Endothelial cell of umbilical vein (primary cell): Measurements from ENCODE around the gene HSPG2. TPM values are rescaled to one million over a fixed set of nuclear protein-coding genes. Genes with fewer than 3 reads are reported as not detected.
A peak's percentile ranks its signal among the peaks of the same experiment; 100 is the strongest.

Source experiments
- BruUV-seq: library from RNA; stranded (reverse); fragments of 400-500 nt; replicated peaks from 2 replicates; lab custom pipeline; 2021; lab: Mats Ljungman, UMichigan
- CTCF ChIA-PET: fragments of 300-600, 350-600 bp; sonication (Branson Sonifier 250); formaldehyde crosslinking; loops from one replicate; lab custom pipeline; 2021; ENCODE audit warnings: antibody characterized with exemption, inconsistent platforms; lab: Charles Lee
- POLR2A ChIA-PET: fragments of 300-600, 350-600 bp; sonication (Branson Sonifier 250); formaldehyde crosslinking; loops from one replicate; lab custom pipeline; 2021; ENCODE audit warnings: antibody characterized with exemption, inconsistent platforms; lab: Charles Lee
- DNase-seq: peaks from one replicate; pipeline ENCODE4 v3.0.0-alpha.2; 2011; ENCODE audit warnings: low read depth, low spot score
- FAIRE-seq: peaks from 2 replicates; lab custom pipeline; 2011; peaks lifted over from hg19 to GRCh38; lab: Jason Lieb, UNC
- H2AFZ ChIP-seq: 2 replicates; pipeline ENCODE4 v1.6.0; 2012; ENCODE audit warnings: low read depth, low read length, control low read depth, inconsistent platforms
- H3K27ac ChIP-seq: 2 replicates; pipeline ENCODE4 v1.5.1; 2011; ENCODE audit warnings: low read depth, mild to moderate bottlenecking, control low read depth, low read length, moderate library complexity; ENCODE audit not compliant: insufficient read depth
- H3K27me3 ChIP-seq, 2 experiments: 2 replicates each; pipeline versions ENCODE4 v1.6.0 to v1.6.1; 2011; ENCODE audit warnings: low read length in 2 of 2, mixed read lengths in 1 of 2; ENCODE audit not compliant: control insufficient read depth in 2 of 2, insufficient read depth in 2 of 2
- H3K36me3 ChIP-seq, 2 experiments: 2 replicates in 1 of 2; 3 replicates in 1 of 2; pipeline ENCODE4 v1.5.1; 2011; ENCODE audit warnings: low read length in 2 of 2, mild to moderate bottlenecking in 1 of 2, moderate library complexity in 1 of 2; ENCODE audit not compliant: control insufficient read depth in 2 of 2, insufficient read depth in 2 of 2; ENCODE audit errors: extremely low read depth in 1 of 2
- H3K4me1 ChIP-seq: 3 replicates; pipeline ENCODE4 v1.5.1; 2011; ENCODE audit warnings: mild to moderate bottlenecking, low read length; ENCODE audit not compliant: control insufficient read depth, insufficient read depth; ENCODE audit errors: extremely low read depth
- H3K4me2 ChIP-seq: 2 replicates; pipeline ENCODE4 v1.6.1; 2011; ENCODE audit warnings: low read length, control low read depth, mixed read lengths; ENCODE audit not compliant: insufficient read depth
- H3K4me3 ChIP-seq, 3 experiments: fragments of 200-600 bp in 1 of 3; sonication (generic), shearing (Covaris generic) in 1 of 3; replicated peaks in 1 of 3; 2 replicates each; pipeline ENCODE4 v1.5.1; 2011 to 2016; ENCODE audit warnings: control low read depth in 3 of 3, low read length in 3 of 3, mild to moderate bottlenecking in 2 of 3, inconsistent platforms in 1 of 3, low read depth in 1 of 3, moderate library complexity in 1 of 3; ENCODE audit not compliant: insufficient read depth in 1 of 3
- H3K79me2 ChIP-seq: 2 replicates; pipeline ENCODE4 v1.6.0; 2012; ENCODE audit warnings: low read length, inconsistent platforms; ENCODE audit not compliant: control insufficient read depth, insufficient read depth
- H3K9ac ChIP-seq: replicated peaks from 2 replicates; pipeline ENCODE3; 2011; ENCODE audit warnings: low read length, control low read depth; ENCODE audit not compliant: insufficient read depth; ENCODE audit errors: extremely low read depth
- H3K9me1 ChIP-seq: replicated peaks from 3 replicates; pipeline ENCODE4 v1.6.0; 2011; ENCODE audit warnings: mild to moderate bottlenecking, low read length; ENCODE audit not compliant: control insufficient read depth, insufficient read depth; ENCODE audit errors: extremely low read depth
- H3K9me3 ChIP-seq: replicated peaks from 2 replicates; pipeline ENCODE4 v1.5.1; 2012; ENCODE audit warnings: low read length, inconsistent platforms; ENCODE audit not compliant: control insufficient read depth, insufficient read depth
- H4K20me1 ChIP-seq: replicated peaks from 2 replicates; pipeline ENCODE3; 2011; ENCODE audit warnings: mild to moderate bottlenecking, low read length; ENCODE audit not compliant: control insufficient read depth, insufficient read depth; ENCODE audit errors: extremely low read depth
- GATA2 ChIP-seq: IDR thresholded peaks from 2 replicates; pipeline ENCODE4 v1.7.0; 2011; ENCODE audit warnings: low read depth, mild to moderate bottlenecking, moderate library complexity, mixed read lengths, low read length; ENCODE audit not compliant: insufficient read length, insufficient read depth
- JUN ChIP-seq: IDR thresholded peaks from 2 replicates; pipeline ENCODE4 v1.6.1; 2011; ENCODE audit warnings: borderline replicate concordance, low read depth; ENCODE audit not compliant: insufficient read length, insufficient read depth
- MYC ChIP-seq: IDR thresholded peaks from one replicate; pipeline ENCODE4 v1.6.1; 2011; ENCODE audit warnings: mild to moderate bottlenecking, low read depth, low read length
- POLR2AphosphoS5 ChIP-seq: IDR thresholded peaks from 2 replicates; pipeline ENCODE4 v1.6.1; 2012; ENCODE audit warnings: low read depth, mild to moderate bottlenecking, control low read depth, low read length, moderate library complexity; ENCODE audit not compliant: insufficient read depth
- dilution Hi-C: fragments of 300-500 bp; cut with MboI; formaldehyde crosslinking; loops from one replicate; pipeline ENCODE4 v1.15.0; 2019; ENCODE audit warnings: low sequenced_read_pairs; ENCODE audit not compliant: extremely low pct_ligation_motif_present
- intact Hi-C: fragments of 100-400 bp; cut with micrococcal nuclease; formaldehyde crosslinking; loops from one replicate; pipeline ENCODE4 v1.10.0; 2022
- polyA plus RNA-seq, 4 experiments: library from polyadenylated mRNA; depleted of rRNA in 3 of 4; stranded (reverse) in 3 of 4; unstranded in 1 of 4; fragments of >200 nt; gene quantifications; 2 replicates each; pipeline versions ENCODE4 v1.2.1 to v1.2.3, GENCODE V29; 2011 to 2012; ENCODE audit warnings: missing spikeins in 1 of 4
- total RNA-seq: library from RNA; stranded (reverse); gene quantifications from 2 replicates; pipeline ENCODE4 v1.2.3, GENCODE V29; 2021
- TF ChIP-seq, protein P1 (sequence below), 2 donors: IDR thresholded peaks; 1 replicate in 1 of 2; 2 replicates in 1 of 2; pipeline ENCODE4 v1.5.1; 2011; ENCODE audit warnings: low read length in 2 of 2, mild to moderate bottlenecking in 2 of 2, moderate library complexity in 2 of 2, control low read depth in 1 of 2, inconsistent platforms in 1 of 2, low read depth in 1 of 2; ENCODE audit not compliant: insufficient read depth in 1 of 2; ENCODE audit errors: extremely low read depth in 1 of 2

Gene HSPG2
- total and polyA plus RNA-seq, 2 donors (not counting 3 experiments of a cell fraction or from before 2014, with no cell fraction given) = 734 to 3,499 TPM

DNA sequence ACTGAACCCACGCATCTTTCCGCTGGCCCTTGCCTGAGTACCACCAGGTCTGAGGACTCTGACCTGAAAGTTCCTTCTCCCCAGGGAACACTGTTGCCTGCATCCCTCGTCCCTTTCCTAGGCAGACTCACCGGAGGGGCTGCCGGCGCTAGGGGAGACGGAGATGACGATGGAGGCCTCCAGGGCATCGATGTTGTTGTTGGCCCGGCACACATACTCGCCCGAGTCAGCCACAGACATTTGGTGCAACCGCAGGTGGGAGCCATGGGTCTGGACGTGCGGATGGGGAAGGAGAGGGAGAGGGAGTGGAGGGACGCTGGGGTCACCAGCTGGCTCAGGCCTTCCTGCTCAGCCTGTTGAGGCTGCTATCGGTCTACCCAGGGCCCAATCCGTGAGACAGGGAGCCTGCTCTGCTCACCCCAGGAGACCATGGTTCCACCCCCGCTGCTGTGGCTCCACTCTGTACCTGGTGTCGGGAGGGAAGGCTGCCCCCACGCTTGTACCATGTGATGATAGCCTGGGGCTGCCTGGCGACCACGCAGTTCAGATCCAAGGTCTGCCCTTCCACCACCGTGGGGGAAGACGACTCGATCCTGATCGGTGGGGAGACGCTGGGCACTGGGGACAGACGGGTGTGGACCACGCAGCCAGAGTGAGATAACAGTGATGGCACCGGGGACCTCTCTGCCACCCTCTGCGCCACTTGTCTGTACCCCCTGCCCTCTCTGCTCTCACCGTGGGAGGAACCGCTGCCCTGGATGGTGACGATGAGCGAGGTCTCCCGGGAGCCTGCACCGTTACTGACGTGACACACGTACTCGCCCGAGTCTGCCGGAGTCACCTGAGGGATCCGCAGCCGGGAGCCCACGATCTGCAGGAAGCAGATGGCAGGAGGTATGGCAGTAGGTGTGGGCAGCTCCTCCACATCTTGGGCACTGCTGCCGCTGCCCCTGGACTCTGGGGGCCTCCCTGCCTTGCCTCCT, 89.6 kb downstream of the HSPG2 start:
- ChIA-PET POLR2A (no interaction called here), CTCF (no interaction called here)
- H3K9me3 ChIP-seq = no peaks in the 10 kb centered on the region
- no peaks in the 10 kb centered on the region for H3K9me1 ChIP-seq
- H3K36me3 ChIP-seq = peaks cover 76 to 77% of the 10 kb centered on the region in 2 experiments
- FAIRE-seq = no peak
- dilution Hi-C loops = no loop called here
- H3K4me1 ChIP-seq = no peaks in the 10 kb centered on the region
- H3K4me2 ChIP-seq = no peak overlapping the region
- H3K79me2 ChIP-seq = peaks cover 42% of the 10 kb centered on the region
- no peak overlapping the region for H2AFZ ChIP-seq
- H3K27ac ChIP-seq = no peak overlapping the region
- H4K20me1 ChIP-seq = no peaks in the 10 kb centered on the region
- intact Hi-C loops = no loop called here
- TF ChIP-seq JUN = no peak
- TF ChIP-seq POLR2AphosphoS5 = peak; percentile 10
- no peak for TF ChIP-seq GATA2
- TF ChIP-seq MYC = no peak
- TF ChIP-seq, protein P1, sequence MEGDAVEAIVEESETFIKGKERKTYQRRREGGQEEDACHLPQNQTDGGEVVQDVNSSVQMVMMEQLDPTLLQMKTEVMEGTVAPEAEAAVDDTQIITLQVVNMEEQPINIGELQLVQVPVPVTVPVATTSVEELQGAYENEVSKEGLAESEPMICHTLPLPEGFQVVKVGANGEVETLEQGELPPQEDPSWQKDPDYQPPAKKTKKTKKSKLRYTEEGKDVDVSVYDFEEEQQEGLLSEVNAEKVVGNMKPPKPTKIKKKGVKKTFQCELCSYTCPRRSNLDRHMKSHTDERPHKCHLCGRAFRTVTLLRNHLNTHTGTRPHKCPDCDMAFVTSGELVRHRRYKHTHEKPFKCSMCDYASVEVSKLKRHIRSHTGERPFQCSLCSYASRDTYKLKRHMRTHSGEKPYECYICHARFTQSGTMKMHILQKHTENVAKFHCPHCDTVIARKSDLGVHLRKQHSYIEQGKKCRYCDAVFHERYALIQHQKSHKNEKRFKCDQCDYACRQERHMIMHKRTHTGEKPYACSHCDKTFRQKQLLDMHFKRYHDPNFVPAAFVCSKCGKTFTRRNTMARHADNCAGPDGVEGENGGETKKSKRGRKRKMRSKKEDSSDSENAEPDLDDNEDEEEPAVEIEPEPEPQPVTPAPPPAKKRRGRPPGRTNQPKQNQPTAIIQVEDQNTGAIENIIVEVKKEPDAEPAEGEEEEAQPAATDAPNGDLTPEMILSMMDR (IDR thresholded peaks at IDR 0.05; ENCODE audit: extremely low read depth in 1 of 2, insufficient read depth in 1 of 2, low read depth in 1 of 2, low read length in 2 of 2) = no peak
- H3K4me3 ChIP-seq = no peak overlapping the region
- H3K9ac ChIP-seq = no peak overlapping the region
- TSS peak; percentile 41 for BruUV-seq
- H3K27me3 ChIP-seq = no peaks in the 10 kb centered on the region
- DNase-seq = no peak
